Activated T-helper 9 cell treated with anti-CD3 and anti-CD28 coated beads, Interleukin-2, amount 50 U/mL, for 16 hours (primary cell): ENCODE measurements around the gene MATCAP1.

Experiments used
- DNase-seq: peaks from one replicate; pipeline ENCODE4 v3.0.0-alpha.2; 2020; ENCODE audit warnings: low read depth

Gene MATCAP1

GRCh38 chr16:67207249-67208091, 23.7 kb upstream of the MATCAP1 start:
- DNase-seq = no peak

DNA sequence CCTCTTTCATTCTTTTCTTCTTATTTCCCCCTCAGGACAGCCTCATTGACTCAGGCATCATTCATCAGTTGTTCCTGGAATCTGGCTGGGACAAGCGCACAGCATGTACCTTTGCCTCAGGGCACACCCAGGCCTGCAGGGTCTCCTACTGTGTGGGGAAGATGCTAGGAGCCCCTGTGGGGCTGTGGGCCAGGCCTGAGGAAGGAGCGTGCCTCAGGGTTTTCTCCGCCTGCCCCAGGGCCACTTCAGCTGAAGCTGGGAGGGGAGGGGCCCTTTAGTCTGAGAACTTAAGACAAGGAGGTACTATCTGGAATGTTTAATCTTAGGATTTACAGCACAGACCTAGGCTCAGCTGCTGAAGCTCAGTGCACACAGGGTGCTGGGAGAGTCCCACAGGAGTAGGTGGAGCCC, 23.1 kb upstream of the MATCAP1 start:
- DNase-seq = no peak

DNA sequence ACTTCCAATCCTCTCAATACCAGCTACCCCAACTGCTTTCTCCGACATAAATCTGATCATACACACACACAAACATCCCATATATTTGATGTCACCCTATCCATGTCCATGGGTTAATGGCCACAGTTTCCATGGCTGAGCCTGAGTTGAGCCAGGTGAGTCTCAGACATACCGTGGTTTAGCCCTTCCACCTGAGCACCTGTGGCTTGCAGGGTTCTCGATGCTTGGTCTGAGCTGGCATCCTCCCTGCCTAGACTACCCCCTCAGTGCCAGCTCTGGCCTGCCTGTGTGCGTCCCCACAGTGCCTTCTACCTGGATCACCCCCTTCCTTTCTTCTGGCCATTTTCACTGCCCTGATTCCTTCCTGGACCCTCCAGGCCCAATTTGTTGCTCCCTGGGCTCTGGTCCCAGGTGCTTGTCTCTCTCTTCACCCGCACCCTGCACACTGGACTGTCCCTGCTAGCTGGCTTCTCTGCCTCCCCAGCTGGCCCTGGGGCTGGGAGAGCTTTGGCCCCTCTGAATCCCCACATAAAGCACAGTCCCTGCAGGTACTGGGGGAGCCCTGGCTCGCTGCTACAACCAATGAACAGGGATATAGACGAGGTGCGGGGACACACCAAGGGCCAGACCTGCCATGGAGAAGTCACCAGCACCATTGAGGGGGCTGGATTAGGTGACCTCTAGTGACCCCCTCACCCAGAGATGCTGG, 22.5 kb upstream of the MATCAP1 start:
- no peak for DNase-seq

GRCh38 chr16:67204076-67204475, 20.3 kb upstream of the MATCAP1 start:
- DNase-seq = no peak

DNA sequence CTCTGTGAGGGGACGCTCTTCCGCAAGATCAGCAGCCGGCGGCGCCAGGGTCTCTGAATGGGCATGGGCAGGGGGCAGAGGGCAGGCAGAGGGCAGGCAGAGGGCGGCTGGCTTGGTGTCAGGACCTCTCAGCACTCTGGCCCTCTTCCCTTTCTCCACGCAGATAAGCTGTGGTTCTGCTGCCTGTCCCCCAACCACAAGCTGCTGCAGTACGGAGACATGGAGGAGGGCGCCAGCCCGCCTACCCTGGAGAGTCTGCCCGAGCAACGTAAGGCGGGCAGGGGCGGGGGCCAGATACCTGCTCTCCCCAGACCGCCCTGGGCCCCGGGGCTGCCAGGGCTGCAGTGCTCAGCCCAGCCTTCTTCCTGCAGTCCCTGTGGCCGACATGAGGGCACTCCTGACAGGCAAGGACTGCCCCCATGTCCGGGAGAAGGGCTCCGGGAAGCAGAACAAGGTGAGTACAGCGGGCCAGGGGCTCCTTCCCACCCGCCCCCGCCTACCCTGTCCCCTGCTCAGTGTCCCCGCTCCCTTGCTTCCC, 19.3 kb upstream of the MATCAP1 start:
- DNase-seq = no peak

DNA sequence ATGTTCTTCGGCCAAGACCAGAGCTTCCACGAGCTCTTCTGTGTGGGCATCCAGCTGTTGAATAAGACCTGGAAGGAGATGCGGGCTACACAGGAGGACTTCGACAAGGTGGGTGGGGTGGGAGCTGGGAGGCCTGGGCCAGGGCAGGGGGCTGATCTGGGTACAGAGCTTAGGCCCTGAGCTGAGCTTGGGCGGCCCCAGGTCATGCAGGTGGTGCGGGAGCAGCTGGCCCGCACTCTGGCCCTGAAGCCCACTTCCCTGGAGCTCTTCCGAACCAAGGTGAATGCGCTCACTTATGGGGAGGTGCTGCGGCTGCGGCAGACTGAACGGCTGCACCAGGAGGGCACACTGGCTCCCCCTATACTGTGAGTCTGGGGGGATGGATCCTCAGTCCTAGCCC, 18.7 kb upstream of the MATCAP1 start:
- no peak for DNase-seq

DNA sequence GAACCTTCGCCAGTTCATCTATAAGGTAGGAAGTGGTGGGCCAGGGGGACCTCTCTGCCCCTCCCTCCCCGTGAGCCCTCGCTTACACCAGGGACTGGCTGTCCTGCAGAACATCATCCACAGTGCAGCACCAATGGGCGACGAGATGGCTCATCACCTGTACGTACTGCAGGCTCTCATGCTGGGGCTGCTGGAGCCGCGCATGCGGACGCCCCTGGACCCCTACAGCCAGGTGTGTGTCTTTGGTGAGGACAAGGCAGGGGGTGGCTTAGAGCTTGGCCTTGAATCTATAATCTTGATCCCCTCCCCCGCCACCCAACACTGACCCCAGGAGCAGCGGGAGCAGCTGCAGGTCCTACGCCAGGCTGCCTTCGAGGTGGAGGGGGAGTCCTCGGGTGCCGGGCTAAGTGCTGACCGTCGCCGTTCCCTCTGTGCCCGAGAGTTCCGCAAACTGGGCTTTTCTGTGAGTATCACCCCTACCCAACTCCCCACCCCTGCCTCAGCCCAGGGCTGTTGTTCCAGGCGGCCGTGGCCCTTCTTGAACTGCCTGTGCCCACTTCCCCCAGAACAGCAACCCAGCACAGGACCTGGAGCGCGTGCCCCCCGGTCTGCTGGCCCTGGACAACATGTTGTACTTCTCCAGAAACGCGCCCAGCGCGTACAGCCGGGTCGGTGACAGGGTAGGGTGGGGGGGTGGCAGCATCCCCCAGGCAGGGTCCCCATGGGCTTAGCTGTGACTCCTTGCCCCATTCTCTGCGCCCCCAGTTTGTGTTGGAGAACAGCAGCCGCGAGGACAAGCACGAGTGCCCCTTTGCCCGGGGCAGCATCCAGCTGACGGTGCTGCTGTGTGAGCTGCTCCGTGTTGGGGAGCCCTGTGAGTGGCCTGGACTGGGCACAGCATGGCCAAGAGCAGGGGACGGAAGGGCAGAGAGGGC, 17.9 kb upstream of the MATCAP1 start:
- no peak for DNase-seq

DNA sequence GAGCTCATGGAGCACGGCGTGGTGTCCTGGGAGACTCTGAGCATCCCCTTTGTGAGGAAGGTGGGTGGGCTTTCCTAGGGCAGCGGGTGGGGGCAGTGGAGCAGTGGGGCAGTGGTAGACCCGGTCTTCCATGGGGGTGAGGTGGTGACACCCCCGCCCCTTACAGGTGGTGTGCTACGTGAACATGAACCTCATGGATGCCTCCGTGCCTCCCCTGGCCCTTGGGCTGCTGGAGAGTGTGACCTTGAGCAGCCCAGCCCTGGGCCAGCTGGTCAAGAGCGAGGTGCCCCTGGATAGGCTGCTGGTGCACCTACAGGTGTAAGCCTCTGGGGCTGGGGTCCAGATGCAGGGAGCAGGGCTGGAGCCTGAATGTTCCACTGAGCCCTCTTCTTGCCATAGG, 16.7 kb upstream of the MATCAP1 start:
- no peak for DNase-seq

DNA sequence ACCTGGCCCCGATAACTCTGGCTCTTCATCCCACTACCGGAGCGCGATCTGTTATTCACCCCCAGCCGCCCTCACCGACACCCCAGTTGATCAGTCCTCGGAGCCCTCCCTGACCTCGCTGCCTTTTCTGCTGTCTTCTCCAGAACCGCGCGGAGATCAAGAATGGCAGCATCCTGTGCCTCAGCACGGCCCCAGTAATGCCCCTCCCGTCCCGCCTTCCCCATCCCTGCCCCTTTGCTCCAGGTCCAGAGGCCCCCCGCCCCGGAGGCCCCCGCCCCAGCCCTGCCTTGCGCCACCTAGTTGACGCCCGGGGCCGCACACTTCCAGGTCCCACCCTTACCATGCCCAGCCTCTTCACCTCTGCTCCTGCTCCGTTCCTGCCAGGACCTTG, 16.0 kb upstream of the MATCAP1 start:
- no peak for DNase-seq

DNA sequence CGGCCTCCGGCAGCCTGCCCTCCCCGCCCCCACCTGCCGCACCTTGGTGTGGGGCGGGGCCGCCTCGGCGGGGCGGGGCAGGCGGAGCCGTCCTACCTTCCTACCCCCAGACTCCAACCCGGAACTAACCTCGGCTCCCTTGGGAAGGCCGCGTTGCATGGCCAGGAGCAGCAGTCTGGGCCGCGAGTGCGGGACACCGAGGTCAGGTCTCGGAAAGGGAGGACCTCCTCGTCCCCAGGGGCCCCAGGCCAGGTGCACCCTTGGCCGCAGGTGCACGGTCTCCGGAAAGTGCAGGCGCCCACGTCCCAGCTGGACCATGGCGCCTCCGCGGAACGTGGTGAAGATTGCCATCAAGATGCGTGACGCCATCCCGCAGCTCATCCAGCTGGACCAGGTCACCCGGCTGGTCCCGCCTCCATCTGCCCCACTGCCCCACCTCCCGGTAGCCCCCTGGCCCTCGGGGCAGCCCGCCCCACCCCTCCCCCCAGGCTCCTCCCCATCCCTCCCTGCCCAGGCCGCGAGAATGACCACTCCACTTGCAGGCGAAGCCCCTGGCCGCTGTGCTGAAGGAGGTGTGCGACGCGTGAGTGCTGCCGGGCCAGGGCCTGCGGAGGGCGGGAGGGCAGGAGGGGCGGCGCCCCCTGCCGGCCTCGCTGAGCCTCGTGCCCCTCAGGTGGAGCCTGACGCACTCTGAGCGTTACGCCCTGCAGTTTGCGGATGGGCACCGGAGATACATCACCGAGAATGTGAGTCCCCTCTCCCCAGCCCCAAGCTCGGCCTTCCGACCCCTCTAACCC, 15.4 kb upstream of the MATCAP1 start, which contains the start of gene ELMO3:
ELMO3 (plus strand) TSS at position 121 of the 797 bp plus-strand sequence; CDS start at position 317, 196 bp downstream.
- no peak for DNase-seq

DNA sequence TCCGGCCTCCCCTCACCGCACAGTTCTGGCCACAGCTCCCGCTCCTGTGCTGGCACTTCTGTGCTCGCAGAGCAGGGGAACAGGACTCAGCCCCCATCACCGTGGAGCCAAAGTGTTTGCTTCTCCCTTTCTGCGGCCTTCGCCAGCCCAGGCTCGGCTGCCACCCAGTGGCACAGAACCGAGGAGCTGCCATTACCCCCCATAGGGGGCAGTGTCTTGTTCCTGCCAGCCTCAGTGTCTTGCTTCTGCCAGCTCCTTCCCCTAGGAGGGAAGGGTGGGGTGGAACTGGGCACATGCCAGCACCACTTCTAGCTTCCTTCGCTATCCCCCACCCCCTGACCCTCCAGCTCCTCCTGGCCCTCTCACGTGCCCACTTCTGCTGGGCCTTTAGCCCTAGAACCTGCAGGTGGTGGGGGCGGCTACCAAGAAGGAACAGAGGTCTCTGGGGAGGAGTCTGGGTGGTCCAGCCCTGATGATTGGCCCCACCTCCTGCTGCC, 14.5 kb upstream of the MATCAP1 start:
- no peak for DNase-seq

GRCh38 chr16:67197704-67198103, 13.9 kb upstream of the MATCAP1 start:
- no peak for DNase-seq

DNA sequence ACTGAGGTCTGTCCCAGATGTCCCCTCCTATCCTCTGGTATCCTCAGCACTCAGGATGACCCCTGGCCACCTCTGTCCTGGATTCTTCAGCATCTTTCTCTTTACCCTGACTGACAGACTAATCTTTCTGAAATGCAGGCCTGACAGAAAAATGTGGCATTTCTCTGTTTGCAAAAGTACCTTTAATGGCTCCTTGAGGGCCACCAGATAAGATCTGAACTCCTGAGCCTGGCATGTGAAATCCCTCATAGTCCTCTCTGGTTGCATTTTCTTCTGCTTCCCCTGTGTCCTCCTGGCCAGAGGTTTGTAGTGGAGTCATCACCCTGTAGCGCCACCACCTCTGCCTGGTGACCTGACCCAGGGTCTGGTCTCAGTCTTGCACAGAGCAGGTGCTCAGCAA, 13.1 kb upstream of the MATCAP1 start:
- DNase-seq = no peak

GRCh38 chr16:67195676-67196075, 11.9 kb upstream of the MATCAP1 start:
- no peak for DNase-seq

- no peak for DNase-seq
Measured at GRCh38 chr16:67194260-67194659, 10.5 kb upstream of the MATCAP1 start.

GRCh38 chr16:67193536-67193935, 9.8 kb upstream of the MATCAP1 start:
- DNase-seq = no peak

GRCh38 chr16:67192781-67193361, 9.1 kb upstream of the MATCAP1 start:
- no peak for DNase-seq

DNA sequence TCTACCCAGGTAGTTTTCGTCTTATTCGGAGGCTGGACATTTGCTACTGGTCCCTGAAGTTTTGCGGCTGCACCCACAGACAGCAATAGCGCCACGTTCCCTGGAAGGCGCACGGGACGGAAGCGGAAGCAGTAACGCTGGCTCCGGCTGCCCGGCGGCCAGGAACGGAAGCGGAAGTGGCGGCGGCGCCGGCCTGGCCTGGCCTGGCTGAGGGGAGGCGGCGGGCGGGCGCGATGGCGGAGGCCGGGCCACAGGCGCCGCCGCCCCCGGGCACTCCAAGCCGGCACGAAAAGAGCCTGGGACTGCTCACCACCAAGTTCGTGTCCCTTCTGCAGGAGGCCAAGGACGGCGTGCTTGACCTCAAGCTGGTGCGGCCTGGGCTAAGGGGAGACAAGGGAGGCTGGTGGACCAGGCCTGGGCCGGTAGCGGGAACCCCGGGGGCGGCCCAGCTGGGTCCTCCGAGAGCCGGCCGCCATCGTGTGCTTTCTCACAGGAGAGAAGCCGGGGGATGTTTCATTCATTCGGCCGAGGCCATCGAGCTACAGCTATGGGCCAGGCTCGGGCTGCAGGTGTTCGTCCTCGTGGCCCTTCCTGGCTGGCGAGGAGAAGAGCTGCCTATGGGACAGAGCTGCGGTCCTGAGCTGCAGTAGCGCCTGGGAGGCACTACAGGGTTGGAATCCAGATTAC, 8.4 kb upstream of the MATCAP1 start, which contains the start of gene E2F4:
E2F4 (plus strand) TSS at position 161 of the 687 bp plus-strand sequence; CDS start at position 234, 73 bp downstream.
- DNase-seq = peak; percentile 80

DNA sequence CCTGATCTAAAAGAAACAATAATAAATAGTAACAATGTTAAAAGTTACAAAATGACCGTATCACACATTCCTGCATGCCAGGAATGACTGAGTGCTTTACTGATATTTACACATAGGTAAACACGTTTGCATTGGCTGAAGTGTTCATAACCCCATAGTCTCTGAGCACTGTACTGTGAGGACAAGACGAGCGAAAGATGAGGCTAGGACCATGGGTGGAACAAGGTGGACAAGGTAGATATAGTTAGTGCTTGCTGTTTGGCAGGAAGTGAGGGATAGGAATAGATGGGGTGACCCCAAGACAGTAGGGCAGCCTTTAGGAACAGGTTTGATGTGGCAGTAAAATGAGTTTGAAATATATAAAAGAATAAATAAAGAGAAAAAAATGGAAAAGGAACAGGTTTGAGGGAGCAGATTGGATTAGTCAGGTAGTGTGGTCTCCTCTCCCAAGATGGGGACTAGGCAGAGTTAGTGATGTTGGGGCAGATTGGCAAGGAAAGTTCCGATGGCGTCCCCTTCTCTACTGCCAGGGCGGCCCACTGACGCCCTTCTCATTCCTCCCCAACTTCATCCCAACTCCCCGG, 7.7 kb upstream of the MATCAP1 start:
- DNase-seq = no peak
